Naive thymus-derived CD8-positive, alpha-beta T cell (primary cell): ENCODE data around the gene SVOPL. TPM values are rescaled to one million over a fixed set of nuclear protein-coding genes. Genes with fewer than 3 reads are reported as not detected.
"Not testable (repeated sequence)": the region's sequence is repeated elsewhere in the genome, so short reads cannot be mapped to it uniquely, and the experiment has no call there.

ENCODE experiments used
- ATAC-seq, 2 donors: fragments of 150-1000 bp; cut with Tn5 transposase in 1 of 2; sonication (Bioruptor Pico), chemical (Tn5 transposase) in 1 of 2; 1 replicate in 1 of 2; 2 replicates in 1 of 2; pipeline ENCODE4 v1.10.0; 2021; ENCODE audit warnings: mild to moderate bottlenecking in 2 of 2, moderate library complexity in 2 of 2
- POLR2A ChIA-PET: fragments of 350-600 bp; sonication (Branson Sonifier 250); formaldehyde crosslinking; loops from one replicate; lab custom pipeline; 2021; ENCODE audit warnings: antibody characterized with exemption; lab: Charles Lee
- DNase-seq, 10 donors: peaks; one replicate each; pipeline versions ENCODE4 v3.0.0 to v3.0.0-alpha.2; 2020 to 2022
- H3K27ac Mint-ChIP-seq, 10 donors: one replicate each; pipeline ENCODE4 v1.8.0; 2020 to 2022; ENCODE audit warnings: mild to moderate bottlenecking in 10 of 10, mixed read lengths in 10 of 10, moderate library complexity in 4 of 10, inconsistent platforms in 1 of 10
- H3K27me3 Mint-ChIP-seq, 5 donors: one replicate each; pipeline ENCODE4 v1.8.0; 2021 to 2022; ENCODE audit warnings: mixed read lengths in 5 of 5
- H3K36me3 Mint-ChIP-seq, 3 donors: one replicate each; pipeline ENCODE4 v1.8.0; 2020 to 2022; ENCODE audit warnings: mixed read lengths in 3 of 3, mild to moderate bottlenecking in 2 of 3, inconsistent platforms in 1 of 3
- H3K4me1 Mint-ChIP-seq, 4 donors: one replicate each; pipeline ENCODE4 v1.8.0; 2021 to 2022; ENCODE audit warnings: mixed read lengths in 4 of 4
- H3K4me3 Mint-ChIP-seq, 10 donors: one replicate each; pipeline ENCODE4 v1.8.0; 2020 to 2022; ENCODE audit warnings: mild to moderate bottlenecking in 10 of 10, mixed read lengths in 10 of 10, moderate library complexity in 6 of 10, inconsistent platforms in 1 of 10
- H3K9me3 Mint-ChIP-seq, 9 donors: one replicate each; pipeline ENCODE4 v1.8.0; 2020 to 2022; ENCODE audit warnings: mixed read lengths in 9 of 9, mild to moderate bottlenecking in 3 of 9, inconsistent platforms in 1 of 9, moderate library complexity in 1 of 9
- polyA plus RNA-seq, 3 donors: library from polyadenylated mRNA; unstranded; fragments of 300-500 nt; fragmentation: Illumina TruSeq; gene quantifications; one replicate each; pipeline ENCODE4 v1.2.3, GENCODE V29; 2021
- total RNA-seq, 8 experiments: library from RNA in 2 of 8; stranded (reverse) in 2 of 8; gene quantifications; one replicate each; pipeline ENCODE4 v1.2.3 and lab custom pipeline; 2021 to 2026

The SVOPL gene
- total and polyA plus RNA-seq, 5 experiments from 2014 or later, result 3.0 to 8.2 (median 3.7) TPM; not detected in 2

DNA sequence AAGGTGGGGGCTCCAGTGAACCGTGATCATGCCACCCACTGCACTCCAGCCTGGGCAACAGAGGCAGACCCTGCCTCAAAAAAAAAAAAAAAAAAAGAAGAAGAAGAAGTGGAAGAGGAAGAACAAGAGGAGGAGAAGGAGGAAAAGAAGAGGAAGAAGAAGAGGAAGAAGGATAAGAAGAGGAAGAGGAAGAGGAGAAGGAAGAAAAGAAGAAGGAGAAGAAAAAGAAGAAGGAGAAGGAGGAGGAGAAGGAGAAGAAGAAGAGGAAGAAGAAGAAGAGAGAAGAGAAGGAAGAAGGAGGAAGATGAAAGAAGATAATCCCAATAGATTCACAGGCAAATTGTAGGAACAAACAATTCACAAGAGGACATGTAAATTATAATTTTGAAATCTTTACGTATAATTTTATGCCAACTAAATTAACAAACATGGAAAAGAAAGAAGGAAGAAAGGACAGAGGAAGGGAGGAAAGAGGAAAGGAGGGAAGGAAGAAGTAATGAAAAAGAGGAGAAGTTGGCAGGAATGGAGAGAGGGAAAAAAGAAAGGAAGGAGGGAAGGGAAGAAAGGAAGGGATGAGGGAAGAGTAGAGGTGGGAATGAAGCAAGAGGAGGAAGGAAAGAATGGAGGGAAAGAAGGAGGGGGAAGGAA is 3.5 kb downstream of the SVOPL start:
- Mint-ChIP-seq H3K27me3 (no peaks in the 10 kb centered on the region), H3K4me3 (no peak overlapping the region), H3K27ac (peak overlapping the region in 1 of 10 donors; percentile 65)

DNA sequence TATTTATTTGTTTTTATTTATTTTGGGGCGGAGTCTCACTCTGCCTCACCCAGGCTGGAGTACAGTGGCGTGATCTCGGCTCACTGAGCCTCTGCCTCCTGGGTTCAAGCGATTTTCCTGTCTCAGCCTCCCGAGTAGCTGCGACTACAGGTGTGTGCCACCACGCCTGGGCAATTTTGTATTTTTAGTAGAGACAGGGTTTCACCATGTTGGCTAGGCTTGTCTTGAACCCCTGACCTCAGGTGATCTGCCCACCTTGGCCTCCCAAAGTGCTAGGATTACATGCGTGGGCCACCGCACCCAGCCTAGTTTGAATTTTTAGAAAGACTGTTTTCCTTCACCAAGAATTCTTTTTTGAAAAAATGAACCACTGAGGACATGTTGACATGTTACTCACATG is 5.4 kb downstream of the SVOPL start:
- DNase-seq, H3K36me3 Mint-ChIP-seq, H3K27me3 Mint-ChIP-seq, H3K9me3 Mint-ChIP-seq, POLR2A ChIA-PET, H3K4me1 Mint-ChIP-seq, H3K4me3 Mint-ChIP-seq, H3K27ac Mint-ChIP-seq, ATAC-seq: not testable (repeated sequence)

More for the DNA sequence above, 3.5 kb downstream of the SVOPL start:
- POLR2A ChIA-PET, result no interaction called here
- no peak for ATAC-seq
- no peak for DNase-seq
- Mint-ChIP-seq H3K36me3 (no peaks in the 10 kb centered on the region), H3K9me3 (peaks cover 0 to 3% (median 0%) of the 10 kb centered on the region in 9 donors), H3K4me1 (no peaks in the 10 kb centered on the region)

DNA sequence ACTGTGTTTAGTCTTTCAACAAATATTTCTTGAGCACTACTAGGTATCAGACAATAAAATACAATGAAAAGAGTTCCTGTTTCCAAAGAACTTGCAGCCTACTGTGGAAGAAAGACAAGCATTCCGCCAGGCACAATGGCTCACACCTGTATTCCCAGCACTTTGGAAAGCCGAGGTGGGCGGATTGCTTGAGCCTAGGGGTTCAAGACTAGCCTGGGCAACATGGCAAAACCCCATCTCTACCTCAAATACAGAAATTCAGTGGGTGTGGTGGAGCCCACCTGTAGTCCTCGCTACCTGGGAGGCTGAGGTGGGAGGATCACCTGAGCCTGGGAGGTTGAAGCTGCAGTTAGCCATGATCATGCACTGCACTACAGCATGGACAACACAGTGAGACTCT is 6.1 kb downstream of the SVOPL start:
- Mint-ChIP-seq H3K27ac (no peak overlapping the region), H3K4me3 (no peak overlapping the region), H3K9me3 (peaks cover 0 to 3% (median 0%) of the 10 kb centered on the region in 9 donors), H3K27me3 (no peaks in the 10 kb centered on the region), H3K36me3 (peaks cover 0 to 3% (median 0%) of the 10 kb centered on the region in 3 donors), H3K4me1 (no peaks in the 10 kb centered on the region)
- no peak for DNase-seq
- POLR2A ChIA-PET, result no interaction called here
- no peak for ATAC-seq

GRCh38 chr7:138691178-138691577 is 10.0 kb downstream of the SVOPL start:
- H3K36me3 Mint-ChIP-seq, result peaks cover 0 to 8% (median 4%) of the 10 kb centered on the region in 3 donors
- POLR2A ChIA-PET, result no interaction called here
- H3K4me3 Mint-ChIP-seq, result no peak overlapping the region
- H3K27me3 Mint-ChIP-seq, result peaks cover 0 to 4% (median 3%) of the 10 kb centered on the region in 5 donors
- H3K4me1 Mint-ChIP-seq, result no peaks in the 10 kb centered on the region
- DNase-seq (no peak), ATAC-seq (no peak)
- peaks cover 0 to 9% (median 2%) of the 10 kb centered on the region in 9 donors for H3K9me3 Mint-ChIP-seq
- no peak overlapping the region for H3K27ac Mint-ChIP-seq

DNA sequence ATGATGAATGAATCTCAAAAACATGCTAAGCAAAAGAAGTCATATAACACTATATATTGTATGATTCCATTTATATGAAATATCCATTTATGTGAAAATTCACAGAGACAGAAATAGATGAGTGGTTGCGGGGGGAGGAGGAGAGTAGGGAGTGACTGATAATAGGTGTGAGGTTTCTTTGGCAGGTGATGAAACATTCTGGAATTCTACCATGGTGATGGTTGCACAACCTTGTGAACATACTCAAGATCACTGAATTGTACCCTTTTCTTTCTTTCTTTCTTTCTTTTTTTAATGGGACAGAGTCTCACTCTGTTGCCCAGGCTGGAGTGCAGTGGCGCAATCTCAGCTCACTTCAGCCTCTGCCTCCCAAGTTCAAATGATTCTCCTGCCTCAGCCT is 10.7 kb downstream of the SVOPL start:
- no peak for ATAC-seq
- no peaks in the 10 kb centered on the region for H3K4me1 Mint-ChIP-seq
- H3K4me3 Mint-ChIP-seq, result no peak overlapping the region
- peaks cover 0 to 4% (median 3%) of the 10 kb centered on the region in 5 donors for H3K27me3 Mint-ChIP-seq
- POLR2A ChIA-PET, result no interaction called here
- peaks cover 0 to 8% (median 4%) of the 10 kb centered on the region in 3 donors for H3K36me3 Mint-ChIP-seq
- DNase-seq, result no peak
- peaks cover 0 to 9% (median 2%) of the 10 kb centered on the region in 9 donors for H3K9me3 Mint-ChIP-seq
- no peak overlapping the region for H3K27ac Mint-ChIP-seq

GRCh38 chr7:138688037-138688436 is 13.1 kb downstream of the SVOPL start:
- POLR2A ChIA-PET, H3K4me1 Mint-ChIP-seq, H3K27ac Mint-ChIP-seq, H3K36me3 Mint-ChIP-seq, H3K9me3 Mint-ChIP-seq, H3K4me3 Mint-ChIP-seq, H3K27me3 Mint-ChIP-seq, ATAC-seq, DNase-seq: not testable (repeated sequence)

DNA sequence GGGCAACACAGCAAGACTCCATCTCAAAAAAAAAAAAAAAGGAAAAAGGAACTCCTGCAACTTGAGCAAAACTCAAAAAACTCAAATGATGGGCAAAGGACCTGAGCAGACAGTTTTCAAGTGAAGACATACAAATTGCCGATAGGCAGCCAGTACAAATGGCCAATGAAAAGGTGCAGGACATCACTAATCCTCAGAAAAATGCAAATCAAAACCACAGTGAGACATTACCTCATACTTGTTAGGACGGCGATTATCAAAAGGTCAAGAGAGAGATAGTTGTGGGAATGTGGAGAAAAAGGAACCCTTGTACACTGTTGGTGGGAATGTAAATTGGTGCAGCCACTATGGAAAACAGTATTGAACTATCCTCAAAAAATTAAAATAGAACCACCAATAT is 16.8 kb downstream of the SVOPL start:
- Mint-ChIP-seq H3K36me3 (peaks cover 0 to 8% (median 0%) of the 10 kb centered on the region in 3 donors), H3K4me3 (no peak overlapping the region), H3K27me3 (peaks cover 0 to 4% (median 3%) of the 10 kb centered on the region in 5 donors), H3K4me1 (peaks cover 0 to 4% (median under 1%) of the 10 kb centered on the region in 4 donors), H3K27ac (no peak overlapping the region), H3K9me3 (peaks cover 0 to 9% (median 2%) of the 10 kb centered on the region in 9 donors)
- DNase-seq (no peak), ATAC-seq (no peak)
- POLR2A ChIA-PET, result no interaction called here

DNA sequence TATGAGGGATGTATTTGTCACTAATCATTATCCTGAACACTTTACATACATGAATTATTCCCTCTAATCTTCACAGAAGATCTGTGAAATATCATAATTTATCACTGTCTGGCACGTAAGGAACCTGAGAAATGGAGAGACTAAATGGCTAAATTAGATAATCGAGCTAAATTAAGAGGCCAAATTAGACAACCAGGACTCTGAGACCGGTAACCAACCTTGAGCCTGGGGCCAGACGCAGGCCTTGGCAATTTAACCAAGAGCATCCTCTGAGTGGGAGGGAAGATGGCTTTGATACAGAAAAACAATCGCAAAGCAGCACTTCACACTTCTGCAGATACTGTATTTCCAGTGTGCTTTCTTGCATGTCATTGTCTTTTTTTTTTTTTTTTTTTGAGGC is 21.4 kb downstream of the SVOPL start:
- DNase-seq (no peak), ATAC-seq (no peak)
- POLR2A ChIA-PET, result no interaction called here
- H3K4me1 Mint-ChIP-seq, result peaks cover 0 to 4% (median under 1%) of the 10 kb centered on the region in 4 donors
- peaks cover 0 to 2% (median 0%) of the 10 kb centered on the region in 3 donors for H3K36me3 Mint-ChIP-seq
- no peaks in the 10 kb centered on the region for H3K9me3 Mint-ChIP-seq
- H3K27me3 Mint-ChIP-seq, result peaks cover 0 to 2% (median 0%) of the 10 kb centered on the region in 5 donors
- H3K27ac Mint-ChIP-seq, result no peak overlapping the region
- H3K4me3 Mint-ChIP-seq, result no peak overlapping the region

DNA sequence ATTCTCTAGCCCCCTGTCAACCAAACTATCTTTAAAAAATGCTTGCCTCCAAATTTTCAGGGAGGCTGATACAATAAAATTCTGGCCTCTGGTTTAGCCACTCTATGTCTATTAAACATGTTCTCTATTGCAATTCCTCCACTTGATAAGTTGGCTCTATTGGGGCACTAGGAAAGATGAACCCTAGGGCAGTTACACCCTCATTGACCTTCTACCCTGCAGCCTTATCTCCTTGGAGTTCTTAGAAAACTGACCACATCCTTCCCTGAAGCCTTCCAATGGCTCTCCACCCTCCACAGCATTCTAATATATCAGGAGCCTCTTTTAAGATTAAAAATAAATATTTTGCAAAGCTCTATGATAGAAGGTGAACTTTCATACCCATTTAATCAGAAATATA is 30.6 kb downstream of the SVOPL start:
- Mint-ChIP-seq H3K9me3 (no peaks in the 10 kb centered on the region), H3K4me1 (no peaks in the 10 kb centered on the region), H3K4me3 (no peak overlapping the region), H3K27me3 (peaks cover 0 to 4% (median 1%) of the 10 kb centered on the region in 5 donors), H3K36me3 (no peaks in the 10 kb centered on the region), H3K27ac (no peak overlapping the region)
- POLR2A ChIA-PET, result no interaction called here
- no peak for ATAC-seq
- no peak for DNase-seq

DNA sequence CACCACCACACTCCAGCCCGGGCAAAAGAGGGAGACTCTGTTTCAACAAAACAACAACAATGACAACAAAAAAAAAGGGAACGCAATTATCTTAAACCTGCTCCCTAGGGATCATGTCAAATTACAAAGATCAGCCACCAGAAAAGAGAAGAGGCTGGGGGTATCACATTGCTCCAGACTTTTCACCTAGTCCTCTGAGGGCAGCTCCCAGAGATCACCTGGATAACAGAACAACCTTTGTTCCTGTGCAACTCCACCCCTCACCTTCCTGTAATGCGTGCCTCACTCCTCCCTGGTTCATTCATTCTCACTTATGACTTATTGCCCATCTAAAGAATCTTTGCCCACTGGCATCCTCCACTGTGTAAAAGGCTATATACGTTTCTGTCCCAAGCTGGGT is 31.8 kb downstream of the SVOPL start:
- H3K4me3 Mint-ChIP-seq, result no peak overlapping the region
- POLR2A ChIA-PET, result no interaction called here
- no peaks in the 10 kb centered on the region for H3K36me3 Mint-ChIP-seq
- H3K9me3 Mint-ChIP-seq, result no peaks in the 10 kb centered on the region
- peaks cover 3 to 6% (median 4%) of the 10 kb centered on the region in 4 donors for H3K4me1 Mint-ChIP-seq
- ATAC-seq (no peak), DNase-seq (no peak)
- peaks cover 0 to 5% (median 1%) of the 10 kb centered on the region in 5 donors for H3K27me3 Mint-ChIP-seq
- peak overlapping the region in 1 of 10 donors; percentile 71 for H3K27ac Mint-ChIP-seq

GRCh38 chr7:138668946-138669345 is 32.2 kb downstream of the SVOPL start:
- DNase-seq (no peak), ATAC-seq (no peak)
- Mint-ChIP-seq H3K27me3 (peaks cover 0 to 5% (median 1%) of the 10 kb centered on the region in 5 donors), H3K9me3 (no peaks in the 10 kb centered on the region), H3K4me3 (no peak overlapping the region), H3K36me3 (no peaks in the 10 kb centered on the region), H3K27ac (no peak overlapping the region), H3K4me1 (peaks cover 3 to 11% (median 5%) of the 10 kb centered on the region in 4 donors)
- POLR2A ChIA-PET, result no interaction called here

DNA sequence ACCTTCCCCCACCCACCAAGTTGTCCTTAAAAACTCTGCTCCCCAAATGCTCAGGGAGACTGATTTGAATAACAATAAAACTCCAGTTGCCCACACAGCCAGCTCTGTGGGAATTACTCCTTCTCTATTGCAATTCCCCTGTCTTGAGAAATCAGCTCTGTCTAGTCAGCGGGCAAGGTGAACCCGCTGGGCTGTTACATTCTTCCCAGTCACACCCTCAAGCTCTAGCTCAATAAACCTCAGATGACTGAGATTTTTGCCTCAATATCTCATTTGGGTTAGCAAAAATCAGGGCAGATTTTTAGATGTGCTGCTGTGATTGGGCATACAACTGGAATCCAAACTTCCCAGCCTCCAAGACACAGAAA is 32.9 kb downstream of the SVOPL start:
- Mint-ChIP-seq H3K36me3 (no peaks in the 10 kb centered on the region), H3K27me3 (peaks cover 0 to 9% (median 1%) of the 10 kb centered on the region in 5 donors), H3K4me1 (peaks cover 4 to 14% (median 7%) of the 10 kb centered on the region in 4 donors), H3K4me3 (no peak overlapping the region), H3K27ac (no peak overlapping the region), H3K9me3 (no peaks in the 10 kb centered on the region)
- ATAC-seq (no peak), DNase-seq (no peak)
- POLR2A ChIA-PET, result no interaction called here

DNA sequence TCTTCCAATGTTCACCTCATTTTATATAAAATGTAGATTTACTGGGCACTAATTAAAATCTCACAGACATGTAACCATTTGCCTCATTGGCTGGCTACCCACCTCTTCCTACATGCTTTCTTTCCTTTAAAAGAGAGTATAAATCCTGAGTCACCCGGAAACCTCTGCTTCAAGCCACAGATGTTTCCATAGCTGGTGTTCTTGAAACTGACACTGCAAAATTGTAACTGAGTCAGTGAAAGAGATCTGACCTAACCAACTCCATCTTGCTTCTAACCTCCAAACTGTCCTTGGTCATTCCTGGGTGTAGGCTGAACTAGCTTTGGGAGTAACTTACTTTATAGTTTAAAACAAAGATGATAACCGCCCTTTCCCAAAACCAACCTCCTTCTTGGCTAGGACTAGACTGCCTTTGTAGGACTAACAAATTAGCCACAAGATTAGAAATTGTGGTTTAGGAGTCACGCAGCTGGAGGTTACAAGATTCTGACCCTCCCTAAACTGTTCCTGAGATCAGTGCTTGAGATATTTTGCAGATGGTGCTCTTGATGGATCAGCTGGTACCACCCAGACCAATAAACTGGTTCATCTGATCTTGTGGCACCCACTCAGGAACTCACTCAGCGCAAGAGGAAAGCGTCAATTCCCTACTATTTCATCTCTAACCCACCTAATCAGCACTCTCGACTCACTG is 33.5 kb downstream of the SVOPL start:
- peaks cover 4 to 14% (median 7%) of the 10 kb centered on the region in 4 donors for H3K4me1 Mint-ChIP-seq
- POLR2A ChIA-PET, result no interaction called here
- no peak for ATAC-seq
- no peaks in the 10 kb centered on the region for H3K9me3 Mint-ChIP-seq
- H3K4me3 Mint-ChIP-seq, result no peak overlapping the region
- peaks cover 0 to 10% (median 1%) of the 10 kb centered on the region in 5 donors for H3K27me3 Mint-ChIP-seq
- DNase-seq, result no peak
- H3K36me3 Mint-ChIP-seq, result no peaks in the 10 kb centered on the region
- peak overlapping the region in 1 of 10 donors; percentile 73 for H3K27ac Mint-ChIP-seq
